Activated gamma-delta T cell treated with Interleukin-2 at 50 U/mL for 16 hours (primary cell): ENCODE measurements around the gene SNAPIN.
A peak's percentile ranks its signal among the peaks of the same experiment; 100 is the strongest.
"Not testable (repeated sequence)": the region's sequence is repeated elsewhere in the genome, so short reads cannot be mapped to it uniquely, and the experiment has no call there.

ENCODE experiments used
- DNase-seq: peaks from one replicate; pipeline ENCODE4 v3.0.0-alpha.2; 2020

SNAPIN gene

GRCh38 chr1:153649137-153649862 lies 9.2 kb upstream of the SNAPIN start:
- DNase-seq = peak; percentile 37

- DNase-seq = no peak
Measured at GRCh38 chr1:153649863-153650235, 8.7 kb upstream of the SNAPIN start.

- no peak for DNase-seq
Measured at GRCh38 chr1:153651771-153652170, 6.7 kb upstream of the SNAPIN start.

GRCh38 chr1:153652805-153653500 lies 5.5 kb upstream of the SNAPIN start:
- no peak for DNase-seq

GRCh38 chr1:153655333-153655732 lies 3.2 kb upstream of the SNAPIN start:
- DNase-seq = no peak

GRCh38 chr1:153659175-153659534 lies 652 bp downstream of the SNAPIN start:
- DNase-seq = no peak

GRCh38 chr1:153659656-153660055 lies 1.2 kb downstream of the SNAPIN start:
- DNase-seq = no peak

GRCh38 chr1:153661111-153661708 lies 2.7 kb downstream of the SNAPIN start:
- DNase-seq = no peak

- DNase-seq = no peak
Measured at GRCh38 chr1:153662269-153662668, 3.8 kb downstream of the SNAPIN start.

- no peak for DNase-seq
Measured at GRCh38 chr1:153663211-153663610, 4.7 kb downstream of the SNAPIN start.

- no peak for DNase-seq
Measured at GRCh38 chr1:153667439-153667838, 8.9 kb downstream of the SNAPIN start.

- not testable (repeated sequence) for DNase-seq
Measured at GRCh38 chr1:153668672-153669071, 10.2 kb downstream of the SNAPIN start.

- no peak for DNase-seq
Measured at GRCh38 chr1:153669606-153670005, 11.1 kb downstream of the SNAPIN start.

GRCh38 chr1:153670257-153670858 lies 11.9 kb downstream of the SNAPIN start:
- no peak for DNase-seq

GRCh38 chr1:153670859-153671627 lies 12.5 kb downstream of the SNAPIN start, which contains the start of gene ILF2:
ILF2 (minus strand) TSS chr1:153670993; CDS start chr1:153670922, 71 bp downstream.
- DNase-seq = peak; percentile 96

GRCh38 chr1:153671628-153672353 lies 13.3 kb downstream of the SNAPIN start:
- peak; percentile 33 for DNase-seq

GRCh38 chr1:153673511-153673910 lies 15.0 kb downstream of the SNAPIN start:
- no peak for DNase-seq

- peak; percentile 28 for DNase-seq
Measured at GRCh38 chr1:153677718-153678518, 19.4 kb downstream of the SNAPIN start.

- no peak for DNase-seq
Measured at GRCh38 chr1:153678519-153679336, 20.2 kb downstream of the SNAPIN start, which contains the start of gene NPR1. NPR1 (plus strand) TSS chr1:153678688; CDS start chr1:153679109, 421 bp downstream.
